B cell (primary cell): ENCODE data around the gene MAP3K15. TPM values are rescaled to one million over a fixed set of nuclear protein-coding genes. Genes with fewer than 3 reads are reported as not detected.

ENCODE experiments used
- ATAC-seq: fragments of 200-7000 bp; cut with Tn5 transposase; one replicate; pipeline ENCODE4 v1.10.0; 2021; ENCODE audit warnings: low read depth, mild to moderate bottlenecking, moderate number of reproducible peaks, moderate library complexity
- CTCF ChIA-PET: fragments of 350-600 bp; sonication (Branson Sonifier 250); formaldehyde crosslinking; loops from one replicate; lab custom pipeline; 2021; ENCODE audit warnings: antibody characterized with exemption, inconsistent platforms; lab: Charles Lee
- POLR2A ChIA-PET: fragments of 350-600 bp; sonication (Branson Sonifier 250); formaldehyde crosslinking; loops from one replicate; lab custom pipeline; 2021; ENCODE audit warnings: antibody characterized with exemption; lab: Charles Lee
- DNase-seq: peaks from one replicate; pipeline ENCODE4 v3.0.0; 2013
- H2AFZ ChIP-seq: 2 replicates; pipeline ENCODE4 v1.6.1; 2012; ENCODE audit warnings: mild to moderate bottlenecking, low read depth, low read length; ENCODE audit not compliant: insufficient read depth, poor library complexity, severe bottlenecking
- H3K27ac ChIP-seq, 2 donors: 1 replicate in 1 of 2; 2 replicates in 1 of 2; pipeline ENCODE4 v1.5.1; 2012 to 2013; ENCODE audit warnings: low read length in 2 of 2, mild to moderate bottlenecking in 2 of 2, moderate library complexity in 1 of 2
- H3K27me3 ChIP-seq, 4 experiments: fragments of 200-600 bp in 1 of 4; sonication (generic) in 1 of 4; replicated peaks in 1 of 4; 1 replicate in 2 of 4; 2 replicates in 2 of 4; pipeline versions ENCODE4 v1.6.1 to v1.7.0; 2013 to 2016; ENCODE audit warnings: low read length in 3 of 4, mild to moderate bottlenecking in 2 of 4, mixed read lengths in 1 of 4, moderate library complexity in 1 of 4; ENCODE audit not compliant: insufficient read depth in 4 of 4, control insufficient read depth in 3 of 4; ENCODE audit errors: control extremely low read depth in 1 of 4
- H3K36me3 ChIP-seq, 2 experiments: replicated peaks in 1 of 2; 1 replicate in 1 of 2; 2 replicates in 1 of 2; pipeline versions ENCODE4 v1.6.1 to v1.7.1; 2013; ENCODE audit warnings: low read length in 1 of 2; ENCODE audit not compliant: insufficient read depth in 2 of 2, control insufficient read depth in 1 of 2; ENCODE audit errors: control extremely low read depth in 1 of 2, extremely low read depth in 1 of 2
- H3K4me1 ChIP-seq, 2 donors: fragments of 200-600 bp in 1 of 2; sonication (generic) in 1 of 2; 1 replicate in 1 of 2; 2 replicates in 1 of 2; pipeline versions ENCODE4 v1.5.1 to v1.6.1; 2013 to 2017; ENCODE audit warnings: low read length in 2 of 2; ENCODE audit not compliant: control insufficient read depth in 2 of 2, insufficient read depth in 2 of 2
- H3K4me2 ChIP-seq: replicated peaks from 2 replicates; pipeline ENCODE3; 2012; ENCODE audit warnings: mild to moderate bottlenecking, low read depth, low read length; ENCODE audit not compliant: poor library complexity, severe bottlenecking
- H3K4me3 ChIP-seq, 5 experiments: fragments of 200-600 bp in 1 of 5; sonication (generic) in 1 of 5; 1 replicate in 3 of 5; 2 replicates in 2 of 5; pipeline versions ENCODE4 v1.5.1 to v1.7.0; 2011 to 2016; ENCODE audit warnings: low read length in 4 of 5, mild to moderate bottlenecking in 4 of 5, low read depth in 2 of 5, control low read depth in 1 of 5, moderate library complexity in 1 of 5; ENCODE audit not compliant: insufficient read depth in 1 of 5; ENCODE audit errors: control extremely low read depth in 1 of 5, extremely low read depth in 1 of 5
- H3K79me2 ChIP-seq: fragments of 200-600 bp; sonication (generic); one replicate; pipeline ENCODE4 v1.6.0; 2016; ENCODE audit warnings: low read length; ENCODE audit not compliant: control insufficient read depth, insufficient read depth
- H3K9ac ChIP-seq: fragments of 200-600 bp; sonication (generic); 2 replicates; pipeline ENCODE4 v1.6.1; 2017; ENCODE audit warnings: mild to moderate bottlenecking, low read length, moderate library complexity
- H3K9me3 ChIP-seq, 3 donors: one replicate each; pipeline versions ENCODE4 v1.6.1 to v1.7.1; 2013; ENCODE audit warnings: low read length in 2 of 3; ENCODE audit not compliant: control insufficient read depth in 2 of 3, insufficient read depth in 1 of 3; ENCODE audit errors: control extremely low read depth in 1 of 3
- H4K20me1 ChIP-seq: 2 replicates; pipeline ENCODE4 v1.6.0; 2012; ENCODE audit warnings: mild to moderate bottlenecking, low read length; ENCODE audit not compliant: insufficient read depth, control insufficient read depth, poor library complexity, severe bottlenecking
- H3K27ac Mint-ChIP-seq: one replicate; pipeline ENCODE4 v1.8.0; 2021; ENCODE audit warnings: mixed read lengths
- H3K27me3 Mint-ChIP-seq: one replicate; pipeline ENCODE4 v1.8.0; 2021; ENCODE audit warnings: mixed read lengths
- H3K4me1 Mint-ChIP-seq: one replicate; pipeline ENCODE4 v1.8.0; 2021; ENCODE audit warnings: mixed read lengths
- H3K4me3 Mint-ChIP-seq: one replicate; pipeline ENCODE4 v1.8.0; 2021; ENCODE audit warnings: mixed read lengths
- H3K9me3 Mint-ChIP-seq: one replicate; pipeline ENCODE4 v1.8.0; 2022; ENCODE audit warnings: mixed read lengths; ENCODE audit not compliant: insufficient read depth
- EZH2 ChIP-seq: IDR thresholded peaks from 2 replicates; pipeline ENCODE4 v1.6.1; 2012; ENCODE audit warnings: borderline replicate concordance, low read depth, mild to moderate bottlenecking, moderate library complexity, low read length; ENCODE audit not compliant: insufficient read depth, poor library complexity, severe bottlenecking
- WGBS: methylation state at CpG from one replicate; pipeline ENCODE4 v1.1.5; 2013; ENCODE audit warnings: missing lambda C conversion rate; ENCODE audit not compliant: insufficient coverage; 5-methylcytosine and 5-hydroxymethylcytosine counted together
- intact Hi-C: fragments of 100-400 bp; cut with micrococcal nuclease; formaldehyde crosslinking; loops from one replicate; pipeline ENCODE4 v1.10.0; 2022
- polyA plus RNA-seq: library from polyadenylated mRNA; depleted of rRNA; stranded (reverse); fragments of >200 nt; gene quantifications from 2 replicates; pipeline ENCODE4 v1.2.3, GENCODE V29; 2012
- total RNA-seq, 2 donors: library from RNA; stranded (reverse); fragments of 120-200 nt in 1 of 2; gene quantifications; 1 replicate in 1 of 2; 2 replicates in 1 of 2; pipeline versions ENCODE4 v1.2.3 to v1.2.4, GENCODE V29; 2013 to 2022
- TF ChIP-seq, protein P1 (sequence below): fragments of 200-600 bp; IDR thresholded peaks from one replicate; pipeline ENCODE4 v1.8.0; 2022; ENCODE audit warnings: antibody characterized with exemption, mild to moderate bottlenecking

The MAP3K15 gene
- total and polyA plus RNA-seq, 2 donors (not counting 1 experiment from before 2014, with no cell fraction given): not detected

- intact Hi-C loops: no loop called here
- ChIA-PET POLR2A (no interaction called here), CTCF (no interaction called here)
- Mint-ChIP-seq H3K4me3 (no peak overlapping the region), H3K27ac (no peak overlapping the region), H3K9me3 (no peaks in the 10 kb centered on the region), H3K4me1 (peaks cover under 1% of the 10 kb centered on the region), H3K27me3 (peaks cover 5% of the 10 kb centered on the region)
- Histone ChIP-seq H3K27ac (no peak overlapping the region), H3K4me2 (no peak overlapping the region), H3K9me3 (no peaks in the 10 kb centered on the region), H4K20me1 (no peaks in the 10 kb centered on the region), H2AFZ (no peak overlapping the region), H3K27me3 (no peaks in the 10 kb centered on the region), H3K9ac (no peak overlapping the region), H3K4me1 (peaks cover 0 to under 1% of the 10 kb centered on the region in 2 donors), H3K36me3 (no peaks in the 10 kb centered on the region), H3K4me3 (no peak overlapping the region), H3K79me2 (no peaks in the 10 kb centered on the region)
- DNase-seq (no peak), ATAC-seq (no peak)
- 97% methylated on average over 10 of the region's 12 CpGs for WGBS
- TF ChIP-seq, protein P1, sequence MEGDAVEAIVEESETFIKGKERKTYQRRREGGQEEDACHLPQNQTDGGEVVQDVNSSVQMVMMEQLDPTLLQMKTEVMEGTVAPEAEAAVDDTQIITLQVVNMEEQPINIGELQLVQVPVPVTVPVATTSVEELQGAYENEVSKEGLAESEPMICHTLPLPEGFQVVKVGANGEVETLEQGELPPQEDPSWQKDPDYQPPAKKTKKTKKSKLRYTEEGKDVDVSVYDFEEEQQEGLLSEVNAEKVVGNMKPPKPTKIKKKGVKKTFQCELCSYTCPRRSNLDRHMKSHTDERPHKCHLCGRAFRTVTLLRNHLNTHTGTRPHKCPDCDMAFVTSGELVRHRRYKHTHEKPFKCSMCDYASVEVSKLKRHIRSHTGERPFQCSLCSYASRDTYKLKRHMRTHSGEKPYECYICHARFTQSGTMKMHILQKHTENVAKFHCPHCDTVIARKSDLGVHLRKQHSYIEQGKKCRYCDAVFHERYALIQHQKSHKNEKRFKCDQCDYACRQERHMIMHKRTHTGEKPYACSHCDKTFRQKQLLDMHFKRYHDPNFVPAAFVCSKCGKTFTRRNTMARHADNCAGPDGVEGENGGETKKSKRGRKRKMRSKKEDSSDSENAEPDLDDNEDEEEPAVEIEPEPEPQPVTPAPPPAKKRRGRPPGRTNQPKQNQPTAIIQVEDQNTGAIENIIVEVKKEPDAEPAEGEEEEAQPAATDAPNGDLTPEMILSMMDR: no peak
- no peak for TF ChIP-seq EZH2
Observed at GRCh38 chrX:19377799-19378198, 137.5 kb downstream of the MAP3K15 start.

DNA sequence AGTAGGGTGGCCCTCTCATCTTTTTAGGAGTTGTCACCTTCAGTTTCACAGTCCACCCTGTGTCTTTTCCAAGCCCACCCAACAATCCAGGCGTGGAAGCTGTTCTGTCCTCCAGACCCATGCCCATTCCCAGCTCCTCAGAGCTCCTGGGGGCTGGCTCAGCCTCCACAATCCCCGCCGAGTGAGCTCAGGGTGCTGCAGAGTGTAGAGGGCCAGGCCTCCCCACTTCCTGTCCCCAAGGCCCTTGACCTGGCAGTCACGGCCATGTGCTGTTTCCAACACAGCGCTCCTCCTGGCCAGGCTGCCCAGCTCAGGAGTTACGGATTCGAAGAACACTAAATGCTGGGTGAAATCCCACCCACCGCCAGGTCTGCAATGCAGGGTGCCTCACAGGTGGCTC lies 139.8 kb downstream of the MAP3K15 start:
- Histone ChIP-seq H3K4me2 (no peak overlapping the region), H3K79me2 (no peaks in the 10 kb centered on the region), H3K4me3 (no peak overlapping the region), H3K9me3 (no peaks in the 10 kb centered on the region), H4K20me1 (no peaks in the 10 kb centered on the region), H3K27me3 (no peaks in the 10 kb centered on the region), H3K4me1 (peaks cover 0 to 5% of the 10 kb centered on the region in 2 donors), H3K9ac (no peak overlapping the region), H3K27ac (no peak overlapping the region), H3K36me3 (no peaks in the 10 kb centered on the region), H2AFZ (no peak overlapping the region)
- ChIA-PET CTCF (interaction anchor here (0.6 kb wide), 1 partner anchor 734 kb away, joined by 3 read pairs; no protein-coding TSS in a partner anchor), POLR2A (no interaction called here)
- intact Hi-C loops: no loop called here
- no peaks in the 10 kb centered on the region for H3K9me3 Mint-ChIP-seq
- TF ChIP-seq, protein P1: no peak
- TF ChIP-seq EZH2: no peak
- H3K27me3 Mint-ChIP-seq: no peaks in the 10 kb centered on the region
- ATAC-seq (no peak), DNase-seq (no peak)
- H3K27ac Mint-ChIP-seq: no peak overlapping the region
- no peak overlapping the region for H3K4me3 Mint-ChIP-seq
- WGBS: 89% methylated on average over 6 of the region's 8 CpGs
- H3K4me1 Mint-ChIP-seq: peaks cover 5% of the 10 kb centered on the region
